ENCODE measurements around the gene NDST1. TPM values are rescaled to one million over a fixed set of nuclear protein-coding genes. Genes with fewer than 3 reads are reported as not detected.

The NDST1 gene
- total RNA-seq, 4 donors from 2014 or later: 36.1 to 70.5 (median 50.5) TPM

GRCh38 chr5:150601491-150602345 lies 93.8 kb downstream of the NDST1 start:
- Histone ChIP-seq H3K4me3 (peak overlapping the region in 3 of 4 donors; percentile 22 to 38 (median 34)), H3K9me3 (no peaks in the 10 kb centered on the region), H3K27me3 (no peaks in the 10 kb centered on the region), H3K36me3 (no peaks in the 10 kb centered on the region), H3K4me1 (peaks cover 50 to 60% of the 10 kb centered on the region in 2 donors), H3K27ac (peak overlapping the region; percentile 85 to 98 (median 90))
- in situ Hi-C loops (cut with MboI; ENCODE audit: low sequenced_read_pairs in 4 of 4) (no loop called here), intact Hi-C loops (cut with DNase I; ENCODE audit: low total_unique reads) (no loop called here)
- DNase-seq (no peak), ATAC-seq (no peak)
- no peak for TF ChIP-seq CTCF (IDR thresholded peaks at IDR 0.05 in 4 of 5, conservative IDR thresholded peaks at IDR 0.05 in 1 of 5)
- TF ChIP-seq POLR2A (IDR thresholded peaks at IDR 0.05): no peak

- H3K27ac ChIP-seq: peak overlapping the region; percentile 85 to 98 (median 90)
- no peak for ATAC-seq
- no peaks in the 10 kb centered on the region for H3K36me3 ChIP-seq
- in situ Hi-C loops (cut with MboI; ENCODE audit: low sequenced_read_pairs in 4 of 4): no loop called here
- TF ChIP-seq CTCF (IDR thresholded peaks at IDR 0.05 in 4 of 5, conservative IDR thresholded peaks at IDR 0.05 in 1 of 5): no peak
- TF ChIP-seq POLR2A (IDR thresholded peaks at IDR 0.05): no peak
- no peaks in the 10 kb centered on the region for H3K27me3 ChIP-seq
- no peak overlapping the region for H3K4me3 ChIP-seq
- no peaks in the 10 kb centered on the region for H3K9me3 ChIP-seq
- DNase-seq: no peak
- H3K4me1 ChIP-seq: peaks cover 48 to 61% of the 10 kb centered on the region in 2 donors
- intact Hi-C loops (cut with DNase I; ENCODE audit: low total_unique reads): no loop called here
These were observed 95.1 kb downstream of the NDST1 start for GRCh38 chr5:150603052-150603451.

- intact Hi-C loops (cut with DNase I; ENCODE audit: low total_unique reads) (no loop called here), in situ Hi-C loops (cut with MboI; ENCODE audit: low sequenced_read_pairs in 4 of 4) (no loop called here)
- Histone ChIP-seq H3K27me3 (no peaks in the 10 kb centered on the region), H3K4me3 (no peak overlapping the region), H3K9me3 (no peaks in the 10 kb centered on the region), H3K4me1 (peaks cover 50 to 64% of the 10 kb centered on the region in 2 donors), H3K36me3 (no peaks in the 10 kb centered on the region), H3K27ac (peak overlapping the region; percentile 85 to 98 (median 90))
- no peak for DNase-seq
- no peak for ATAC-seq
- no peak for TF ChIP-seq POLR2A (IDR thresholded peaks at IDR 0.05)
- TF ChIP-seq CTCF (IDR thresholded peaks at IDR 0.05 in 4 of 5, conservative IDR thresholded peaks at IDR 0.05 in 1 of 5): no peak
These were observed 95.6 kb downstream of the NDST1 start for GRCh38 chr5:150603491-150603890.

DNA sequence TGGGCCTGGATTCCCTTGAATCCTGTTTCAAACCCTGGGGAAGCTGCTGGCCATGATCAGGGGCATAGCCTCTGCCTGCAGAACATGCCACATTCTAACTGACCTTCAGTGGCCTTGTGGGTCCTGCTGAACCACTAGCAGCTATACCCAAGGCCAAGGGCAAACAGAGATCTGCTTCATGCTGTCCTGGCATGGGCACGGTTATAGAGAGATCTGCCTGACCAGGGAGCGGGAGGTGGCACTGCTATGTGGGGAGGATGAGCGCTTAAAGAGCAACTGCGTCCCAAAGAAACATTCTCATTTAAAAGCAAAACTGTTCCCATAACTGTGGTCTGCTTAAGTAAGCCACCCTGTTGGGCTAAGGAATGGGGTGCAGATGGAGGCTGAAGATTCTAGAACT lies 96.1 kb downstream of the NDST1 start:
- TF ChIP-seq POLR2A (IDR thresholded peaks at IDR 0.05): no peak
- TF ChIP-seq CTCF (IDR thresholded peaks at IDR 0.05 in 4 of 5, conservative IDR thresholded peaks at IDR 0.05 in 1 of 5): no peak
- no peak overlapping the region for H3K4me3 ChIP-seq
- H3K9me3 ChIP-seq: no peaks in the 10 kb centered on the region
- DNase-seq: no peak
- H3K27ac ChIP-seq: peak overlapping the region; percentile 85 to 98 (median 90)
- no peaks in the 10 kb centered on the region for H3K36me3 ChIP-seq
- intact Hi-C loops (cut with DNase I; ENCODE audit: low total_unique reads): no loop called here
- no peak for ATAC-seq
- peaks cover 53 to 68% of the 10 kb centered on the region in 2 donors for H3K4me1 ChIP-seq
- no peaks in the 10 kb centered on the region for H3K27me3 ChIP-seq
- in situ Hi-C loops (cut with MboI; ENCODE audit: low sequenced_read_pairs in 4 of 4): no loop called here

All from gastrocnemius medialis (tissue), 4 donors.